A673 (cell line): Measurements from ENCODE around the gene FOXP4.

Experiments
- CTCF ChIP-seq: fragments of 300-800, 200-600 bp; sonication (generic); conservative IDR thresholded peaks from 2 replicates; pipeline ENCODE4 v1.5.1; 2017; ENCODE audit warnings: low read depth, mild to moderate bottlenecking, antibody characterized with exemption, low read length, moderate library complexity, mixed read lengths
- EZH2 ChIP-seq: fragments of 200-600 bp; sonication (generic); IDR thresholded peaks from 2 replicates; pipeline ENCODE4 v1.6.1; 2017; ENCODE audit warnings: borderline replicate concordance, low read depth, mild to moderate bottlenecking, mixed read lengths, antibody characterized with exemption, low read length; ENCODE audit not compliant: poor library complexity, severe bottlenecking

GRCh38 chr6:41531591-41532582 is 14.3 kb upstream of the FOXP4 start:
- no peak for TF ChIP-seq CTCF
- no peak for TF ChIP-seq EZH2
